MM.1S (cell line): ENCODE data around the gene PURA.

Experiments used
- DNase-seq: peaks from one replicate; pipeline ENCODE4 v3.0.0-alpha.2; 2015
- H2AFZ ChIP-seq: fragments of 300-600 bp; sonication (generic); 2 replicates; pipeline ENCODE4 v1.6.0; 2016; ENCODE audit warnings: antibody characterized with exemption, low read length
- H3F3A ChIP-seq: fragments of 300-600 bp; sonication (generic); 2 replicates; pipeline ENCODE4 v1.6.1; 2016; ENCODE audit warnings: mild to moderate bottlenecking, antibody characterized with exemption, low read length, moderate library complexity, mixed read lengths; ENCODE audit not compliant: insufficient read depth
- H3K27ac ChIP-seq: fragments of 300-600 bp; sonication (generic); 2 replicates; pipeline ENCODE4 v1.5.1; 2016; ENCODE audit warnings: mild to moderate bottlenecking, low read length
- H3K27me3 ChIP-seq: fragments of 300-600 bp; sonication (generic); replicated peaks from 2 replicates; pipeline ENCODE4 v1.6.0; 2016; ENCODE audit warnings: low read length; ENCODE audit not compliant: insufficient read depth
- H3K36me3 ChIP-seq: fragments of 300-600 bp; sonication (generic); replicated peaks from 2 replicates; pipeline ENCODE4 v1.6.1; 2016; ENCODE audit warnings: mild to moderate bottlenecking, low read length, mixed read lengths; ENCODE audit not compliant: insufficient read depth
- H3K4me1 ChIP-seq: fragments of 300-600 bp; sonication (generic); 2 replicates; pipeline ENCODE4 v1.6.1; 2016; ENCODE audit warnings: low read length, mixed read lengths
- H3K4me2 ChIP-seq: fragments of 300-600 bp; sonication (generic); 2 replicates; pipeline ENCODE4 v1.6.0; 2016; ENCODE audit warnings: low read depth, low read length
- H3K4me3 ChIP-seq: fragments of 300-600 bp; sonication (generic); 2 replicates; pipeline ENCODE4 v1.5.1; 2016; ENCODE audit warnings: low read length, mixed read lengths
- H3K79me2 ChIP-seq: fragments of 300-600 bp; sonication (generic); 2 replicates; pipeline ENCODE4 v1.6.1; 2016; ENCODE audit warnings: mixed run types, low read length, mixed read lengths
- H3K9ac ChIP-seq: fragments of 300-600 bp; sonication (generic); 2 replicates; pipeline ENCODE4 v1.6.1; 2016; ENCODE audit warnings: low read length, mixed read lengths
- H3K9me2 ChIP-seq: fragments of 300-600 bp; sonication (generic); replicated peaks from 2 replicates; pipeline ENCODE4 v1.6.1; 2016; ENCODE audit warnings: mild to moderate bottlenecking, low read length, mixed read lengths; ENCODE audit not compliant: insufficient read depth
- H3K9me3 ChIP-seq: fragments of 300-600 bp; sonication (generic); replicated peaks from 2 replicates; pipeline ENCODE4 v1.6.1; 2016; ENCODE audit warnings: mild to moderate bottlenecking, low read length, mixed read lengths; ENCODE audit not compliant: insufficient read depth
- H4K20me1 ChIP-seq: fragments of 300-600 bp; sonication (generic); 2 replicates; pipeline ENCODE4 v1.6.1; 2016; ENCODE audit warnings: mild to moderate bottlenecking, low read length, moderate library complexity, mixed read lengths; ENCODE audit not compliant: insufficient read depth
- CTCF ChIP-seq: fragments of 300-600 bp; sonication (generic); IDR thresholded peaks from 2 replicates; pipeline ENCODE4 v1.5.1; 2016; ENCODE audit warnings: antibody characterized with exemption, low read length, mixed read lengths
- EZH2 ChIP-seq: fragments of 300-600 bp; sonication (generic); optimal IDR thresholded peaks from 2 replicates; pipeline ENCODE3; 2017; ENCODE audit warnings: low read depth, mild to moderate bottlenecking, antibody characterized with exemption, low read length, mixed read lengths
- EZH2phosphoT487 ChIP-seq: fragments of 300-600 bp; sonication (generic); IDR thresholded peaks from 2 replicates; pipeline ENCODE4 v1.6.1; 2018; ENCODE audit warnings: antibody characterized with exemption, low read length

The PURA gene

GRCh38 chr5:140113699-140114263 lies at the start of gene PURA:
TSS of gene PURA (plus strand) at chr5:140114109. CDS start at chr5:140114182, 73 bp downstream.
- DNase-seq = peak; percentile 96
- Histone ChIP-seq H3K9me2 (no peaks in the 10 kb centered on the region), H3K36me3 (no peaks in the 10 kb centered on the region), H3K4me3 (peak within 1 kb of the TSS; percentile 83), H2AFZ (peak within 1 kb of the TSS; percentile 74), H3F3A (peaks cover 11% of the 10 kb centered on the region), H3K4me2 (peak within 1 kb of the TSS; percentile 100), H3K4me1 (peaks cover 12% of the 10 kb centered on the region; the same call in 1 of the 2 replicates), H3K9me3 (no peaks in the 10 kb centered on the region), H3K9ac (peak within 1 kb of the TSS; percentile 68), H3K79me2 (peaks cover 71% of the 10 kb centered on the region), H3K27ac (peak within 1 kb of the TSS; percentile 49; the same call in 1 of the 2 replicates), H3K27me3 (no peaks in the 10 kb centered on the region), H4K20me1 (peaks cover 5% of the 10 kb centered on the region; the same call in 1 of the 2 replicates)
- TF ChIP-seq EZH2phosphoT487 = no peak
- TF ChIP-seq EZH2 = no peak
- peak; percentile 20; the same call in 1 of the 2 replicates for TF ChIP-seq CTCF

- H3K4me3 ChIP-seq = no peak overlapping the region
- H3K27me3 ChIP-seq = no peaks in the 10 kb centered on the region
- H4K20me1 ChIP-seq = no peaks in the 10 kb centered on the region
- TF ChIP-seq EZH2phosphoT487 = no peak
- no peak for TF ChIP-seq CTCF
- TF ChIP-seq EZH2 = no peak
- H3K4me2 ChIP-seq = no peak overlapping the region
- no peaks in the 10 kb centered on the region for H3K9me3 ChIP-seq
- DNase-seq = no peak
- H3K79me2 ChIP-seq = no peaks in the 10 kb centered on the region
- H3F3A ChIP-seq = no peaks in the 10 kb centered on the region
- H2AFZ ChIP-seq = no peak overlapping the region
- no peaks in the 10 kb centered on the region for H3K36me3 ChIP-seq
- H3K9me2 ChIP-seq = no peaks in the 10 kb centered on the region
- H3K9ac ChIP-seq = no peak overlapping the region
- H3K4me1 ChIP-seq = no peaks in the 10 kb centered on the region
- H3K27ac ChIP-seq = no peak overlapping the region
These were observed 41.1 kb upstream of the PURA start for GRCh38 chr5:140072812-140073211.

GRCh38 chr5:140073296-140073695 lies 40.6 kb upstream of the PURA start:
- Histone ChIP-seq H3K4me1 (no peaks in the 10 kb centered on the region), H3F3A (no peaks in the 10 kb centered on the region), H3K36me3 (no peaks in the 10 kb centered on the region), H3K9me2 (no peaks in the 10 kb centered on the region), H3K9me3 (no peaks in the 10 kb centered on the region), H3K9ac (no peak overlapping the region), H3K27ac (no peak overlapping the region), H4K20me1 (no peaks in the 10 kb centered on the region), H3K79me2 (no peaks in the 10 kb centered on the region), H3K4me3 (no peak overlapping the region), H3K27me3 (no peaks in the 10 kb centered on the region), H2AFZ (no peak overlapping the region), H3K4me2 (no peak overlapping the region)
- DNase-seq = peak; percentile 33
- TF ChIP-seq EZH2phosphoT487 (no peak), CTCF (peak; percentile 57)
